Body of pancreas (tissue), 4 donors: Measurements from ENCODE around the gene TRIM47. TPM values are rescaled to one million over a fixed set of nuclear protein-coding genes. Genes with fewer than 3 reads are reported as not detected.

Experiments
- ATAC-seq: fragments of 150-250 bp; one replicate; pipeline ENCODE4 v1.9.1; 2016
- DNase-seq, 4 donors: peaks; one replicate each; pipeline ENCODE4 v3.0.0-alpha.2; 2019
- H3K27ac ChIP-seq, 4 donors: fragments of 200-600 bp; sonication (generic); 1 replicate in 3 of 4; 2 replicates in 1 of 4; pipeline versions ENCODE4 v1.5.1 to v1.6.1; 2016 to 2019; ENCODE audit warnings: mild to moderate bottlenecking in 1 of 4, mixed read lengths in 1 of 4, moderate library complexity in 1 of 4
- H3K27me3 ChIP-seq, 2 donors: fragments of 200-600 bp; sonication (generic); one replicate each; pipeline ENCODE4 v1.6.0; 2016; ENCODE audit warnings: mild to moderate bottlenecking in 1 of 2
- H3K36me3 ChIP-seq, 2 donors: fragments of 200-600 bp; sonication (generic); replicated peaks in 1 of 2; 2 replicates each; pipeline ENCODE4 v1.5.1; 2016; ENCODE audit warnings: low read depth in 2 of 2; ENCODE audit not compliant: insufficient read depth in 1 of 2
- H3K4me1 ChIP-seq: fragments of 200-600 bp; sonication (generic); one replicate; pipeline ENCODE4 v1.6.0; 2016
- H3K4me3 ChIP-seq, 2 donors: fragments of 200-600 bp; sonication (generic); 1 replicate in 1 of 2; 2 replicates in 1 of 2; pipeline ENCODE4 v1.5.1; 2016 to 2019
- H3K9me3 ChIP-seq, 3 donors: fragments of 200-600 bp; sonication (generic); 1 replicate in 2 of 3; 2 replicates in 1 of 3; pipeline ENCODE4 v1.5.1; 2016
- CTCF ChIP-seq, 7 experiments: fragments of 450-650 bp in 4 of 7; fragments of 200-600 bp in 3 of 7; sonication (generic) in 3 of 7; IDR thresholded peaks; one replicate each; pipeline ENCODE4 v1.5.1; 2016 to 2019; ENCODE audit warnings: antibody characterized with exemption in 7 of 7
- POLR2A ChIP-seq, 3 donors: fragments of 450-650 bp; IDR thresholded peaks; one replicate each; pipeline ENCODE4 v1.6.1; 2016; ENCODE audit warnings: antibody characterized with exemption in 3 of 3, mild to moderate bottlenecking in 2 of 3
- WGBS, 2 donors: methylation state at CpG; one replicate each; pipeline ENCODE4 v1.1.5; 2017; 5-methylcytosine and 5-hydroxymethylcytosine counted together
- intact Hi-C: fragments of 100-400 bp; cut with DNase I; formaldehyde crosslinking; loops from one replicate; pipeline ENCODE4 v1.15.1; 2023
- total RNA-seq, 2 donors: library from RNA; depleted of rRNA; stranded (reverse); fragments of >200 nt; gene quantifications; one replicate each; pipeline ENCODE4 v1.1.0, GENCODE V29; 2016

Gene TRIM47
- total RNA-seq, 2 donors from 2014 or later: 39.6 to 41.8 TPM

- TF ChIP-seq POLR2A (IDR thresholded peaks at IDR 0.05): no peak
- TF ChIP-seq CTCF (IDR thresholded peaks at IDR 0.05): no peak
- no peak for ATAC-seq
- no peak for DNase-seq
- 96% methylated on average over 7 of the region's 11 CpGs; no CpG with 5 or more reads in 1 of the 2 donors for WGBS, 2 donors
- intact Hi-C loops: no loop called here
- no peak overlapping the region for H3K4me3 ChIP-seq
- H3K4me1 ChIP-seq: no peaks in the 10 kb centered on the region
- H3K27me3 ChIP-seq: no peaks in the 10 kb centered on the region
- H3K9me3 ChIP-seq: no peaks in the 10 kb centered on the region
- no peak overlapping the region for H3K27ac ChIP-seq
- H3K36me3 ChIP-seq: no peaks in the 10 kb centered on the region
These were observed 46.7 kb upstream of the TRIM47 start for GRCh38 chr17:75925103-75925502.

DNA sequence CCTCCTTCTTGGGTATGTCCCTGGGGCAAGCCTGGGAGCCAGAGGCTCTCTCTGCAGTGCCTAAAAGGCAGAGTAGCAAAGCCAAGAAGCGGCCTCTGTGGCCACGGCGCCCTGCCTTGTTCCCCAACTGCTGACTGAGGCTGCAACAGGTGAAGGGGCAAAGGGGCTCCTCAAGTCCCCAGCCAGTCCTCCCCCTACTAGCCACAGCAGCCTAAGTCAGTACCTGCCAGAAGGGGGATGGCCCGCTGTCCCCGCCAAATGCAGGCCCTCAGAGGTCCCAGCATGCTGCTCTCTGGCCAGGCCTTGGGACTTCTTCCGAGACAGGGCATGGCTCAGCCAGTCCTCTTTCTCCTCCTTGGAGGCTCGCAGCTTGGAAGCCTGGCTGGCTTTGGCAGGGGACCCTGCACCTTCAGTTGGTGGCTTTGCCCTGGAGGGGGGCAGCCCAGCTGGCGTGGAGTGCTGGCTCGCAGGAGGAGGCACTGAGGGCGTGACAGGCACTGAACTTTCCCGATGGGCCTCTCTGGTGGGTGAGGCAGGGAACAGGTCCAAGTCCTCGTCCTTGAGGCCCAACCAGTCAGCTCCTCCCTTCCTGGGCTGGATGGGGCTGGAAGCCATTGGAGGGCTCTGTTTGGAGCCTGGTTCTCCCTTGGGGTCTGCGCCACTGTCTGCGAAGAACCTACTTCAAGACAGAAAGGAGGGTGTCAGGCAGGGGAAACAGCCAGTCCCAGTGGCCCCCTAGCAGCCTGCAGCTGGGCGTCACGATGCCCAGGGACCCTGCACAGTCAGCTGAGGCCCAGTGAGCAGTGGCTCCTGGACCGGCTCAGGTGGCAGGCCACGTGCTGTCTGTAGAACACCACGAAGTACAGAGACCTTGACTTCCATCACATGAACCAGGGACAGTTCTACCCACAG, 44.8 kb upstream of the TRIM47 start:
- TF ChIP-seq POLR2A (IDR thresholded peaks at IDR 0.05) (no peak), CTCF (IDR thresholded peaks at IDR 0.05) (no peak)
- ATAC-seq (no peak), DNase-seq (no peak)
- 82 to 84% methylated on average over 6 to 19 of the region's 19 CpGs for whole genome bisulfite sequencing, 2 donors
- no peaks in the 10 kb centered on the region for H3K4me1 ChIP-seq
- H3K9me3 ChIP-seq: no peaks in the 10 kb centered on the region
- no peak overlapping the region for H3K4me3 ChIP-seq
- H3K36me3 ChIP-seq: no peaks in the 10 kb centered on the region
- no peak overlapping the region for H3K27ac ChIP-seq
- no peaks in the 10 kb centered on the region for H3K27me3 ChIP-seq
- intact Hi-C loops: no loop called here

DNA sequence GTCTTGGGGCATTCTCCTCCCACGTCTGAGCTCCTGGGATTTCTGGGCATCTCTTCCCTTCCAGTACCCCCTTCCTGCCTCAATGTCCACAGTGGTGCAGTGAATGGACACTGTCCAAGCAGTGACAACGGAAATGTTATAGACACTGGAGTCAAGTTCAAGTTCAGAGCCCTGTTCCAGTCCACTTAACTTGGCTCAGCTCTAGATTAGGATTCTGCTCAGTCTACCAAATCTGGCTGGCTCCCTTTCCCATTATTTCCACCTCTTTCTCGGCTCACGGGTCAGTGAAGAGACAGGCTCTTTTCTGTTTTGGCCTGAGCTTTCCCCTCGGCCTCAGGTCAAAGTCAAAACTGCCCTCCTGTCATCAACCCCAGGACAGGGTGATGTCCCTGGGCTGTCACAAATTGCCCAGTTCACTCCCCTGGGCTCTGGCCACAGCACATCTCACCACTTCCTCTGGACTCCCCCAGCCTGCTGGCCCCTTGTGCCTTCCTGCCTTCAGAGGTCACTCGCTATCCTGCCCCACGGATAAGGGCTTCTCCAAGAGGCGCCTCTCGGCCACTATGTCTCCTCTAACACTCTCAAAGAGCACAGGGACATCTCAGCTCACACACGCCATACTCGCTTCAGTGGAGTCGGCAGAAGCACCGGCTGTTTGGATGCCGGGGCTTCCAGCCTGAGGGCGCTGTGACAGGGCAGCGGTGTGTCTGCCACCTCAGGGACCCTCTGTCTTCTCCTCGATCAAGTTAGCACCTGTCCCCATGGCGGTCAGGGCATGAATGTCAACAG, 44.0 kb upstream of the TRIM47 start:
- no peak for TF ChIP-seq POLR2A (IDR thresholded peaks at IDR 0.05)
- TF ChIP-seq CTCF (IDR thresholded peaks at IDR 0.05): no peak
- Histone ChIP-seq H3K27ac (no peak overlapping the region), H3K36me3 (no peaks in the 10 kb centered on the region), H3K9me3 (no peaks in the 10 kb centered on the region), H3K27me3 (no peaks in the 10 kb centered on the region), H3K4me3 (no peak overlapping the region), H3K4me1 (no peaks in the 10 kb centered on the region)
- WGBS, 2 donors: 90 to 91% methylated on average over 17 to 18 of the region's 18 CpGs
- intact Hi-C loops: no loop called here
- no peak for DNase-seq
- no peak for ATAC-seq

- 89 to 95% methylated on average over 9 to 15 of the region's 15 CpGs for WGBS, 2 donors
These were observed 43.2 kb upstream of the TRIM47 start for GRCh38 chr17:75921596-75921995.

More at GRCh38 chr17:75921596-75921995, 43.2 kb upstream of the TRIM47 start:
- no peaks in the 10 kb centered on the region for H3K9me3 ChIP-seq
- no peaks in the 10 kb centered on the region for H3K36me3 ChIP-seq
- H3K27me3 ChIP-seq: no peaks in the 10 kb centered on the region
- no peak for ATAC-seq
- intact Hi-C loops: no loop called here
- no peak for TF ChIP-seq POLR2A (IDR thresholded peaks at IDR 0.05)
- no peak for TF ChIP-seq CTCF (IDR thresholded peaks at IDR 0.05)
- no peak overlapping the region for H3K27ac ChIP-seq
- no peaks in the 10 kb centered on the region for H3K4me1 ChIP-seq
- no peak for DNase-seq
- H3K4me3 ChIP-seq: no peak overlapping the region
